A549 (cell line): ENCODE data around the gene HLA-A.

Experiments used
- CBX8 ChIP-seq: fragments of 200-600 bp; sonication (generic); IDR thresholded peaks from 2 replicates; pipeline ENCODE4 v1.6.1; 2016
- CEBPB ChIP-seq, 2 experiments: fragments of >200 bp in 1 of 2; sonication (Bioruptor Twin) in 1 of 2; formaldehyde crosslinking in 1 of 2; IDR thresholded peaks; 2 replicates each; pipeline ENCODE4 v1.6.1; 2012 to 2016
- EP300 ChIP-seq, 2 experiments: fragments of >200 bp; sonication (Bioruptor Twin); formaldehyde crosslinking; IDR thresholded peaks; 2 replicates in 1 of 2; 3 replicates in 1 of 2; pipeline ENCODE4 v1.6.1; 2016 to 2017
- HOXA7 ChIP-seq: fragments of 250-450 bp; sonication (Bioruptor Pico); IDR thresholded peaks from 2 replicates; pipeline ENCODE4 v1.5.0; 2020; ENCODE audit warnings: mild to moderate bottlenecking, moderate library complexity
- POLR2A ChIP-seq: IDR thresholded peaks from 2 replicates; pipeline ENCODE4 v1.6.1; 2012; ENCODE audit warnings: mild to moderate bottlenecking, low read length
- RFX5 ChIP-seq: fragments of 450-650 bp; IDR thresholded peaks from 2 replicates; pipeline ENCODE4 v1.7.1; 2014; ENCODE audit warnings: antibody characterized with exemption, mild to moderate bottlenecking, moderate library complexity
- RNF2 ChIP-seq: fragments of 200-600 bp; sonication (generic); IDR thresholded peaks from 2 replicates; pipeline ENCODE4 v1.6.1; 2016; ENCODE audit warnings: low read depth, mild to moderate bottlenecking, antibody characterized with exemption, moderate library complexity, borderline replicate concordance
- SMC3 ChIP-seq: fragments of >200 bp; sonication (Bioruptor Twin); formaldehyde crosslinking; IDR thresholded peaks from 3 replicates; pipeline ENCODE4 v1.6.1; 2018; ENCODE audit warnings: inconsistent platforms
- TF ChIP-seq, protein P1 (sequence below): fragments of 200-600 bp; sonication (generic); IDR thresholded peaks from 2 replicates; pipeline ENCODE4 v1.6.1; 2016; ENCODE audit warnings: antibody characterized with exemption, mild to moderate bottlenecking, moderate library complexity
- TF ChIP-seq, protein P2 (sequence below): fragments of >200 bp; sonication (Bioruptor Twin); formaldehyde crosslinking; IDR thresholded peaks from 3 replicates; pipeline ENCODE4 v1.5.1; 2016
- TF ChIP-seq, protein P3 (sequence below): fragments of 450-650 bp; IDR thresholded peaks from 2 replicates; pipeline ENCODE4 v1.6.1; 2014; ENCODE audit warnings: antibody characterized with exemption

DNA sequence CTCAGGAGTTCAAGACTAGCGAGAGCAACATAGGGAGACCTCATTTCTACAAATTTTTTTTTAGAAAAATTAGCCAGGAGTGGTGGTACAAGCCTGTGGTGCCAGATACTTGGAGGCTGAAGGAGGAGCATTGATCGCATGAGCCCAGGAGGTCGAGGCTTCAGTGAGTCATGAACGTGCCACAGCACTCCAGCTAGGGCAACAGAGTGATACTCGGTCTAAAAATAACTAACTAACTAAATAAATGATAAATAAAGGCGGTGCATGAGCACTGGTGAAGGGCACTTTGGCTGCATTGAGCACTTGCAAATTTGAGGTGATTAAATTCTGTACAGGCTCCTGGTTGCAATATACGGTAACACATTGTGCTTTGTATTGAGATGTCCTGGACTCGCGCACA, 13.5 kb downstream of the HLA-A start:
- TF ChIP-seq, protein P1, sequence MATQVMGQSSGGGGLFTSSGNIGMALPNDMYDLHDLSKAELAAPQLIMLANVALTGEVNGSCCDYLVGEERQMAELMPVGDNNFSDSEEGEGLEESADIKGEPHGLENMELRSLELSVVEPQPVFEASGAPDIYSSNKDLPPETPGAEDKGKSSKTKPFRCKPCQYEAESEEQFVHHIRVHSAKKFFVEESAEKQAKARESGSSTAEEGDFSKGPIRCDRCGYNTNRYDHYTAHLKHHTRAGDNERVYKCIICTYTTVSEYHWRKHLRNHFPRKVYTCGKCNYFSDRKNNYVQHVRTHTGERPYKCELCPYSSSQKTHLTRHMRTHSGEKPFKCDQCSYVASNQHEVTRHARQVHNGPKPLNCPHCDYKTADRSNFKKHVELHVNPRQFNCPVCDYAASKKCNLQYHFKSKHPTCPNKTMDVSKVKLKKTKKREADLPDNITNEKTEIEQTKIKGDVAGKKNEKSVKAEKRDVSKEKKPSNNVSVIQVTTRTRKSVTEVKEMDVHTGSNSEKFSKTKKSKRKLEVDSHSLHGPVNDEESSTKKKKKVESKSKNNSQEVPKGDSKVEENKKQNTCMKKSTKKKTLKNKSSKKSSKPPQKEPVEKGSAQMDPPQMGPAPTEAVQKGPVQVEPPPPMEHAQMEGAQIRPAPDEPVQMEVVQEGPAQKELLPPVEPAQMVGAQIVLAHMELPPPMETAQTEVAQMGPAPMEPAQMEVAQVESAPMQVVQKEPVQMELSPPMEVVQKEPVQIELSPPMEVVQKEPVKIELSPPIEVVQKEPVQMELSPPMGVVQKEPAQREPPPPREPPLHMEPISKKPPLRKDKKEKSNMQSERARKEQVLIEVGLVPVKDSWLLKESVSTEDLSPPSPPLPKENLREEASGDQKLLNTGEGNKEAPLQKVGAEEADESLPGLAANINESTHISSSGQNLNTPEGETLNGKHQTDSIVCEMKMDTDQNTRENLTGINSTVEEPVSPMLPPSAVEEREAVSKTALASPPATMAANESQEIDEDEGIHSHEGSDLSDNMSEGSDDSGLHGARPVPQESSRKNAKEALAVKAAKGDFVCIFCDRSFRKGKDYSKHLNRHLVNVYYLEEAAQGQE, result no peak
- TF ChIP-seq SMC3 (no peak), POLR2A (no peak), CEBPB (IDR thresholded peaks at IDR 0.05) (no peak), EP300 (IDR thresholded peaks at IDR 0.05) (no peak), RNF2 (no peak), HOXA7 (CRISPR knock-in tag) (no peak), RFX5 (no peak), CBX8 (no peak)
- TF ChIP-seq, protein P2, sequence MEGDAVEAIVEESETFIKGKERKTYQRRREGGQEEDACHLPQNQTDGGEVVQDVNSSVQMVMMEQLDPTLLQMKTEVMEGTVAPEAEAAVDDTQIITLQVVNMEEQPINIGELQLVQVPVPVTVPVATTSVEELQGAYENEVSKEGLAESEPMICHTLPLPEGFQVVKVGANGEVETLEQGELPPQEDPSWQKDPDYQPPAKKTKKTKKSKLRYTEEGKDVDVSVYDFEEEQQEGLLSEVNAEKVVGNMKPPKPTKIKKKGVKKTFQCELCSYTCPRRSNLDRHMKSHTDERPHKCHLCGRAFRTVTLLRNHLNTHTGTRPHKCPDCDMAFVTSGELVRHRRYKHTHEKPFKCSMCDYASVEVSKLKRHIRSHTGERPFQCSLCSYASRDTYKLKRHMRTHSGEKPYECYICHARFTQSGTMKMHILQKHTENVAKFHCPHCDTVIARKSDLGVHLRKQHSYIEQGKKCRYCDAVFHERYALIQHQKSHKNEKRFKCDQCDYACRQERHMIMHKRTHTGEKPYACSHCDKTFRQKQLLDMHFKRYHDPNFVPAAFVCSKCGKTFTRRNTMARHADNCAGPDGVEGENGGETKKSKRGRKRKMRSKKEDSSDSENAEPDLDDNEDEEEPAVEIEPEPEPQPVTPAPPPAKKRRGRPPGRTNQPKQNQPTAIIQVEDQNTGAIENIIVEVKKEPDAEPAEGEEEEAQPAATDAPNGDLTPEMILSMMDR, result no peak
- TF ChIP-seq, protein P3, sequence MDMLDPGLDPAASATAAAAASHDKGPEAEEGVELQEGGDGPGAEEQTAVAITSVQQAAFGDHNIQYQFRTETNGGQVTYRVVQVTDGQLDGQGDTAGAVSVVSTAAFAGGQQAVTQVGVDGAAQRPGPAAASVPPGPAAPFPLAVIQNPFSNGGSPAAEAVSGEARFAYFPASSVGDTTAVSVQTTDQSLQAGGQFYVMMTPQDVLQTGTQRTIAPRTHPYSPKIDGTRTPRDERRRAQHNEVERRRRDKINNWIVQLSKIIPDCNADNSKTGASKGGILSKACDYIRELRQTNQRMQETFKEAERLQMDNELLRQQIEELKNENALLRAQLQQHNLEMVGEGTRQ, result no peak
